ENCODE data around the gene RASA2.
"Not testable (repeated sequence)": the region's sequence is repeated elsewhere in the genome, so short reads cannot be mapped to it uniquely, and the experiment has no call there.

RASA2 gene

GRCh38 chr3:141454906-141455602 lies 31.8 kb upstream of the RASA2 start:
- peak; percentile 71 for DNase-seq
- in situ Hi-C loops (cut with MboI; ENCODE audit: low pct_unique_long_range_greater_than_20kb, low sequenced_read_pairs), result loop anchor here (25.0 kb wide), 1 partner anchor 107 kb away; no protein-coding TSS in a partner anchor

DNA sequence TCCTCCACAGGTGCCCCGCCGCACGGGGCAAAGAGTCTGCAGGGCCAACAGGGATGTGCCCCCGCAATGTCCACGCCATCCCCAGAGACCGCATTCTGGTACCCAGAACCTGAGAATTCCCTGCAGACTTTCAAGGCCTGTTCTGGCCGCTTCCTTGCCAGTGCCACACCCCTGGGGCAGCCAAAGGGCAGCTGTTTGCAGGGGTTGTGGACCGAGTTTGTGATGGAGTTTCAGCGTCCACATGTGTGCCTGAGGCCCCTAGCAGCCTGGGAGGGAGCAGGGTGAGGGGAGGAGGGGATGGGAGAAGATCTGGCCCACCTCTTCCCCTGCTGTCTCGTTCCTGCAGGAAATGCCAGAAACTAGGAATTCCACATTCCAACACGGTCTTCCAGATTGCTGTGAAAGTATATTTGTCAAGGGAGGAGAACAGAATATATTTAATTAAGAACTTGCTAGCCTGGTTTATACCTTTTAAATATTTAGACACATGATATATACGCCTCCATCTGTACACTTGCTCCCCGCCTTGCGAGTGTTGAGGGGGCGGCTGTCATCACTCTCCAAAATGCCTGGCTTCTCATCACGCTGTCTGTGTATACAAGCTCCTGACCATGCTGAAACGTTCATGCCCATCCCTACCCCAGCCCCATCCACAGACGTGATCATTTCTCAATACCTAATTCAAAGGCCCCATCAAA lies 31.1 kb upstream of the RASA2 start:
- in situ Hi-C loops (cut with MboI; ENCODE audit: low pct_unique_long_range_greater_than_20kb, low sequenced_read_pairs), result loop anchor here (25.0 kb wide), 1 partner anchor 107 kb away; no protein-coding TSS in a partner anchor
- DNase-seq, result no peak

DNA sequence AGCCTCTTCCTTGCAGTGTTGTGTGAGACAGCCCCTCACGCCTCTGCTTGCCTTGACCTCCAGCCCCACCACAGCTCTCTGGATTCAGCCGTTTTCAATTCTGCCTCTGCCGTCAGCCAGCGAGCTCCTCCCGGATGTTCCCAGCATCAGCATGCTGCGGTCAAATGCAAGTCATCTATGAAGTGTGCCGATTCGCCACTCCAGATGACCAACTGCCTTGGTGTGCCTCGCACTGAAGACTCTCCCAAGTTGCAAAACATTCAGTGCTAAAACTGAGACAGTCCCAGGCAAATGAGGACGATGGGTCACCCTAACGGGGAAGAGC lies 30.6 kb upstream of the RASA2 start:
- no peak for DNase-seq
- in situ Hi-C loops (cut with MboI; ENCODE audit: low pct_unique_long_range_greater_than_20kb, low sequenced_read_pairs), result loop anchor here (25.0 kb wide), 1 partner anchor 106 kb away; no protein-coding TSS in a partner anchor

DNA sequence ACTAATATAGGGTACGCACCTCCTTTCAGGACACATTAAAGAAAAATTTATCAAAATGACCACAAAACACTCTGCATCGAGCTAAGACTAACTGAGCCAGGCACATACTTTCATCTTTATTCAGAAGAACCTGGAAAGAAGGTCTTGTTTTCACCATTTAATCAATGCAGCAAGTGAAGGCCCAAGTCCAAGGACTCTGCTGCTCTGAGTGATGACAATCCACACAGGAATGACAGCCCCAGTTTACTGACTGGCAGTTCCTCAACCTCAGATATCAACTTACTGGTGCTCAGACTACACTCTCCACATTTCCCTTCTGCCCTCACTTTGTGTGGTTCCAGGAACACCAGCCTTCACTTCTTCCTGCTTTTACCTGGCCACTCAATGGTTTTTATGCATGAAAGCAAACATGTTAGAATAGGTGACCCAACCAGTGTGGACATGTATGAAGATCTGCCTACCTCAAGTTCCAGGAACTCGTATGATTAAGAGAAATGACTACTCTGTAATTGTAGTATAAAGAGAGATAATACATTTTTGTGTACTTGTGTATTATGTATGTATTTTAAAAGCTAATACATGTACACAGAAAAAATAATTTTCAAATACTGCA lies 29.1 kb upstream of the RASA2 start:
- in situ Hi-C loops (cut with MboI; ENCODE audit: low pct_unique_long_range_greater_than_20kb, low sequenced_read_pairs), result loop anchor here (25.0 kb wide), 1 partner anchor 105 kb away; no protein-coding TSS in a partner anchor
- DNase-seq, result no peak

DNA sequence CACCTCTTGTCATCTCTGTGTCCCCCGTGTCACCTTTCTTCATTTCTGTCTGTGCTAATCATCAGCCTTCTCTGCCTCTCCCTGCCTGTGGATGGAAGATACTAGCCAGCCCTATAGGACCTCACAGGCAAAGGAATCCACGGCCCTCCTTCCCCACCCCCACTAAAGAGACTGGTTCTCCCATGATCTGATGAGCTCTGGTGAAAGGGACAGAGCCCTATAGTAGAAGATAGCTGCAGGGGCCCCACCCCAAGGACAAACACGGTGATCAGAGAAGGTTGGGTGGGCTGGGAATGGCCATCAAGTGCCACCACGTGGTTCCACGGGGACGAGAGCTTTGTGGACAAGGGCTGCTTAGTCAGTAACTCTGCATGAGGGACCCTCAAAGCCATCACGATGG lies 27.8 kb upstream of the RASA2 start:
- no peak for DNase-seq
- in situ Hi-C loops (cut with MboI; ENCODE audit: low pct_unique_long_range_greater_than_20kb, low sequenced_read_pairs), result loop anchor here (25.0 kb wide), 1 partner anchor 103 kb away; no protein-coding TSS in a partner anchor

DNA sequence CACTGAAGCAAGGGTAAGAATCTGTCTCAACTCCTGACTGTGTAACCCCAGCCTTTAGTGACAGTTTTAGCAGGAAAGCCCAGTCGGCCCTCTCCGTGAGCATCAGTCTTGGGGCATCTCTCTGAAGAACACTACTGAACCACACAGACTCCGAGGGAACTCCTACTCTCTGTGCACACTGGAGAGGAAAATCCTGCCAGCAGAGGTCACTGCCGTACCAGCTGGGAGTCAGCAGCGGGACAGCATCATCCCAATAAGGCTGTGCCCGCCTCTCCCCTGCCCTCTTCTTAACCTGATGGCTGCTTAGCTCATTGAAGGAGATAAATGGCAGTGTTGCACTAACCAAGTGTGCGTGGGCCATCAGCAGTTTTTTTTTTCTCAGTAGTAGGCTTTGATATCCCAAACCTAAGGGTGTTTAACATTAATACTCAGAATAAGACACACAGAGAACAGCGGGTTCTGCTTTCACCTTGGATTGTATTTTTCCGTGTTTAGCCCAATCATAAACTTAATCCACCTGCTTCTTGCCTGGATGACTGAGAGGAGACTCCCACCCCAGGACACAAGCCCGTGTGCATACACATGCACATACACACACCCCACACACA lies 26.6 kb upstream of the RASA2 start:
- in situ Hi-C loops (cut with MboI; ENCODE audit: low pct_unique_long_range_greater_than_20kb, low sequenced_read_pairs), result loop anchor here (25.0 kb wide), 1 partner anchor 102 kb away; no protein-coding TSS in a partner anchor
- DNase-seq, result peak; percentile 86

GRCh38 chr3:141462176-141462859 lies 24.5 kb upstream of the RASA2 start:
- in situ Hi-C loops (cut with MboI; ENCODE audit: low pct_unique_long_range_greater_than_20kb, low sequenced_read_pairs), result loop anchor here (25.0 kb wide), 1 partner anchor 100 kb away; no protein-coding TSS in a partner anchor
- DNase-seq, result no peak

GRCh38 chr3:141465221-141465620 lies 21.6 kb upstream of the RASA2 start:
- in situ Hi-C loops (cut with MboI; ENCODE audit: low pct_unique_long_range_greater_than_20kb, low sequenced_read_pairs), result loop anchor here (25.0 kb wide), 1 partner anchor 97 kb away; no protein-coding TSS in a partner anchor
- DNase-seq, result no peak

DNA sequence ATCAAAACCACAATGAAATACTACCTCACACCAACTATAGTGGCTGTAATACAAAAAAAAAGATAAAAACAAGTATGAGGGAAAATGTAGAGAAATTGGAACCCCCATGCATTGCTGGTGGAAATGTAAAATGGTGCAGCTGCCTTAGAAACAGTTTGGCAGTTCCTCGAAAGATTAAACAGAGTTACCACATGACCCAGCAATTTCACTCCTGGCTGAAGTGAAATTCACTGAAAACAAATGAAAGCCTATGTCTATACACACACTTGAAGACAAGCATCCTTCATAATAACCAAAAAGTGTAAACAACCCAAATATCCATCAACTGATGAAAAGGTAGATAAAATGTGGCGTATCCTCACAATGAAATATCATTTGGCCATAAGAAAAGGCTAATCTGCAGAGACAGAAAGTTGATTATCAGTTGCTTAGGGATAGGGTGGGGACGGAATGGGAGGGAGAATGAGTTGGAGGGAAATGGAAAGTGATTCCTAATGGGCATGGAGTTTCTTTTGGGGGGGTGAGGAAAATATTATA lies 20.1 kb upstream of the RASA2 start:
- in situ Hi-C loops (cut with MboI; ENCODE audit: low pct_unique_long_range_greater_than_20kb, low sequenced_read_pairs), result loop anchor here (25.0 kb wide), 1 partner anchor 96 kb away; no protein-coding TSS in a partner anchor
- DNase-seq, result no peak

DNA sequence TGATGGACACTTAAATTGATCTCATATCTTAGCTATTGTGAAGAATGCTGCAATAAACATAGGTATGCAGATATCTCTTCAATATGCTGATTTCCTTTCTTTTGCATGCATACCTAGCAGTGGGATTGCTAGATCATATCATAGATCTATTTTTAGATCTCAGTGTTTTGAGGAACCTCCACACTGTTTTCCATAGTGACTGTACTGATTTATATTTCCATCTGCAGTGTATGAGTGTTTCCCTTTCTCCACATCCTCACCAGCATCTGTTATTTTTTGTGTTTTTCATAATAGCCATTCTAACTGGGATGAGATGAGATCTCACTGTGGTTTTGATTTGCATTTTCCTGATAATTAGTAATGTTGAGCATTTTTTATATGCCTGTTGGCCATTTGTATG lies 17.1 kb upstream of the RASA2 start:
- peak; percentile 37 for DNase-seq
- in situ Hi-C loops (cut with MboI; ENCODE audit: low pct_unique_long_range_greater_than_20kb, low sequenced_read_pairs), result loop anchor here (25.0 kb wide), 1 partner anchor 93 kb away; no protein-coding TSS in a partner anchor

DNA sequence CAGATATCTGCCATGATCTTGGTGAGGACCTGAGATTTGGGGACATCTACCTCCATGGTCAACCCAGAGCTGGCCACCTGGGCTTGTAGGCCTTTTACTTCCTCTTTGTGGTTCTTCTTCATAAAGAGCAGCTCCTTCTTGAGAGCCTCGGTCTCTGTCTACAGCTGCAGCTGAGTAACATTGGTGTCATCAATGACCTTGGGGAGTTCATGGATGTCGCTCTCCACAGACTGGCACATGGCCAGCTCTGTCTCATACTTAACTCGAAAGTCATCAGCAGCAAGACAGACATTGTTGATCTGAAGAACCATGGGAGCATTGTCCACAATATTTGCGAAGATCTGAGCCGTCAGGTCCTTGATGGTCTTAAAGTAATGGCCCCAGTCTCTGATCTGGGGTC lies 15.7 kb upstream of the RASA2 start:
- DNase-seq, result no peak
- in situ Hi-C loops (cut with MboI; ENCODE audit: low pct_unique_long_range_greater_than_20kb, low sequenced_read_pairs), result loop anchor here (25.0 kb wide), 1 partner anchor 91 kb away; no protein-coding TSS in a partner anchor

- in situ Hi-C loops (cut with MboI; ENCODE audit: low pct_unique_long_range_greater_than_20kb, low sequenced_read_pairs), result no loop called here
- peak; percentile 60 for DNase-seq
Measured at GRCh38 chr3:141476033-141476432, 10.8 kb upstream of the RASA2 start.

GRCh38 chr3:141477224-141477623 lies 9.6 kb upstream of the RASA2 start:
- in situ Hi-C loops (cut with MboI; ENCODE audit: low pct_unique_long_range_greater_than_20kb, low sequenced_read_pairs), result no loop called here
- DNase-seq, result no peak

DNA sequence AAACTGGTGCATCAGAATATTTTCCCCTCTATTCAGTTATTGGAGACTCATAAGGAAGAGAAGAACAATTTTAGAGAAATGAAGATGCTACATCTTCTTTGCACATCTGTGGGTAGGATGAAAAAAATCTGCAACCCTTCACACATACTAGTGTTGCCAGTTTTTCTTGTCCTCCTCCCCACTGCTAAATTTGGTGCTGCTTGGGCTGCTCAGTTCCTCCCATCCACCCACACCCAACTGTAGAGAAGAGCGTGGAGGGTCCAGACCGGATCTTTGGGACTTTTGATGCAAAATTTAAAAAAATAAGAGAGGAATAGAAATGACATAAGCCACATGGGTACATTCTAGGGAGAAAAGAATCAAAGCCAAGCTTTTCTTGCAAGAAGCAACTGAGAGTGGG lies 8.7 kb upstream of the RASA2 start:
- no peak for DNase-seq
- in situ Hi-C loops (cut with MboI; ENCODE audit: low pct_unique_long_range_greater_than_20kb, low sequenced_read_pairs), result no loop called here

GRCh38 chr3:141478840-141479239 lies 8.0 kb upstream of the RASA2 start:
- DNase-seq; in situ Hi-C loops (cut with MboI; ENCODE audit: low pct_unique_long_range_greater_than_20kb, low sequenced_read_pairs): not testable (repeated sequence)

- DNase-seq, result no peak
Measured at GRCh38 chr3:141482245-141482922, 4.4 kb upstream of the RASA2 start.

DNA sequence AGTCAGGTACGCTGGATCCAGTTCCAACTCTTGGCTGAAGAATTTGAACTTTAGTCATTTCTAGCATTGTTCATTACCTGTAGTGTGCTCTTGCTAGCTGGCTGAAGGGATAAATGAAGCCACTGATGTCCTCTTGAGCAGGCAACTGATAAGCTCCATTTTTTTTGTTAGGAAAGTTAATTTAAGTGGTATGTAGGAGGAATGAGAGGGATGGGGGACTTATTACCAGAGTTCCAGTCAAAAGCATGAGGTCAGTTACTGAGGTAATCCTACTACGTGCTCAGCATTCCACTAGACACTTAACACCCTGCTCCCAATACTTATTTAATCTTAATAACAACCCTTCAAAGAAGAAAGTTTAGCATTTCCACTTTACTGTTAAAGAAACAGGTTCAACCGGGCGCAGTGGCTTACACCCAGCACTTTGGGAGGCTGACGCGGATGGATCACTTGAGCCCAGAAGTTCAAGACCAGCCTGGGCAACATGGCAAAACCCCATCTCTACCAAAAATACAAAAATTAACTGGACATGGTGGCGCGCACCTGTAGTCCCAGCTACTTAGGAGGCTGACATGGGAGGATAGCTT lies 2.0 kb upstream of the RASA2 start:
- DNase-seq, result no peak
- in situ Hi-C loops (cut with MboI; ENCODE audit: low pct_unique_long_range_greater_than_20kb, low sequenced_read_pairs), result no loop called here

More at GRCh38 chr3:141482245-141482922, 4.4 kb upstream of the RASA2 start:
- in situ Hi-C loops (cut with MboI; ENCODE audit: low pct_unique_long_range_greater_than_20kb, low sequenced_read_pairs), result no loop called here

Measured in KBM-7 (cell line).